Inferior parietal cortex (tissue), 1 donor: ENCODE data around the gene NKAIN2.
A peak's percentile ranks its signal among the peaks of the same experiment; 100 is the strongest.

ENCODE experiments used
- DNase-seq: peaks from one replicate; pipeline ENCODE4 v3.0.0-alpha.2; 2016; ENCODE audit errors: extremely low spot score

NKAIN2 gene

GRCh38 chr6:124757560-124757959 lies 953.9 kb downstream of the NKAIN2 start:
- no peak for DNase-seq

DNA sequence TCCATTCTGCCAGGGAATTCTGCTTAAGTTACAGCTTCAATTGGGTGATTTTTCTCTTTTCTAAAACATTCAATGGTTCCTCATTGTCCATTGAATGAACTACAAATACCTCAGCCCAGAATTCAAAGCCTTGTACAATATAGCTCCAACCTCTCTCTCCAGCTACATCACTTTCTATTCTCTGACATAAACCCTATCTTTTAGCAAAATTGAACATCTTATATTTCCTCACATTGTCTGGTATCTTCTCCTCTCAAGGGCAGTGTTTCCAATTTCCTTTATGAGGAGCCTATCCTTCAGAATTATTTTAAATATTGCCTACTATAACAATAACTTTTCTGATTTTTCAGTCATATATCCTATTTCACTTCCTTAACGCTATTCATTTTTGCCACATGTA lies 955.0 kb downstream of the NKAIN2 start:
- DNase-seq: no peak

GRCh38 chr6:124765280-124765679 lies 961.6 kb downstream of the NKAIN2 start:
- no peak for DNase-seq

DNA sequence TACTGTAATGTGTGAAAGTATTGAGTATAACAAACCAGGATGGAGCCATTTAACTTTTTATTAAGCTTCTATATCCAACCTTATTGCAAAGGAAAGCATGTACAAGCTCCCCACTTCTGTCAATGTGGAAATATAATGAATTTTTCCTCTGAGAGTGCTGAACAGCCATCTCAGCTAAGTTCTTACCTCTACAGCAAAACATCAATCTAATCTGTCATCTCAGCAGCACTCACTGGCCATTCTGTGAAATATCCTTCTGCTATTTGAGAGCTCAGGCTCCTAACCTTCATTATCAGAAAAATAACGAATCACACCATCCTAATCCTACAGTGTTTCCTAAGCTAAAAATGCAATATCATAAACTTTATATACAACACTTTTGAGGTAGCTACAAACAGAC lies 964.6 kb downstream of the NKAIN2 start:
- DNase-seq: no peak

DNA sequence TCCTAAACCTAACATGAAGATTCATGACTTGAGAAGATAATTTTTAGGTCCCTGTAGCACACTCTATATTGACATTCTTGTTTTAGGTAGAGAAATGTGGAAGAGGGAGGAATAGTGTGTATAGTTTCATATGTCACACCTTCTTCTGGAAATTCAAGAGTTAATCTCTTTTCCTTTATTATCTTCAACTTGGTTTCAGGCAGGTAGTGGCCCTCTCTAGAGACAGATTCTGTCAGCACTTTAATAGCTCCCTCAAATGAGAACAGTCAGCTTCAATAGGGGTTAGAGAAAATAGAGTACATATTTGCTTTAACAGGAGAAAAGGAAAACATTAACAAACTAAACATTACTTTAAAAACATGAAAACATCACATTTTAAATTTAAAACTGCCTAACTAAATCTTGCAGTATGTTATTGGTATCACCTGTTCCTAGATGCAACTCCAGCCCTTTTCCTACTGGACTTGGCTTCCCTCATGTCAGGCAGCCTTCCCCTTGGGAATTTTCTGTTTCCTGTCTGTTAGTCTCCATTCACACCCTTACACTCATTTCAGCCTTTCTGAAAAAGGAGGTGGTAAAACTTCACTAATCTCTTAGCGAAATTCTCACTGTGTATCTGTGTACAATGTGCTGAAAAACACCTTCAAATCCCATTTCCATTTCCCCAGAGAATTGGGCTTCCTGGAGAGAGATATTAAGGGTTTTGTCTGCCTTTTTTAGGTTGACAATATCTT lies 966.3 kb downstream of the NKAIN2 start:
- DNase-seq: no peak

DNA sequence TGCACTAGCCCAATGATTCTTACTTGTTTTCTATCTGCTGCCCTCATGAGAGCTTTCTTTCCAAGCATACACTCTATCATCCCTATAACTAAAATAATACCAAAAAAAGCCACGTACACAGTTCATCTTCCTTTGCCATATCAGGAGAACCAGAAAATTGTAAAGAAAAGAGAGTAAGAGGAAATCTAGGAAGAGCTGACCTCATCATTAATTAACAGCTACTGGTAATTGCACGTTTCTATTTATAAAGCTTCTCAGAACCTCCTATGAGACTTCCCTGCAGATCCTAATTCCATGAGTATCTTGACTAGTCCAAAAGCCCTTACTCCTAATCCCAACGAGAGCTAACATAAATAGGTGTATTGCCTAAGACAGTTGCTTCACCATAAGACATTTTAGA lies 967.1 kb downstream of the NKAIN2 start:
- no peak for DNase-seq

DNA sequence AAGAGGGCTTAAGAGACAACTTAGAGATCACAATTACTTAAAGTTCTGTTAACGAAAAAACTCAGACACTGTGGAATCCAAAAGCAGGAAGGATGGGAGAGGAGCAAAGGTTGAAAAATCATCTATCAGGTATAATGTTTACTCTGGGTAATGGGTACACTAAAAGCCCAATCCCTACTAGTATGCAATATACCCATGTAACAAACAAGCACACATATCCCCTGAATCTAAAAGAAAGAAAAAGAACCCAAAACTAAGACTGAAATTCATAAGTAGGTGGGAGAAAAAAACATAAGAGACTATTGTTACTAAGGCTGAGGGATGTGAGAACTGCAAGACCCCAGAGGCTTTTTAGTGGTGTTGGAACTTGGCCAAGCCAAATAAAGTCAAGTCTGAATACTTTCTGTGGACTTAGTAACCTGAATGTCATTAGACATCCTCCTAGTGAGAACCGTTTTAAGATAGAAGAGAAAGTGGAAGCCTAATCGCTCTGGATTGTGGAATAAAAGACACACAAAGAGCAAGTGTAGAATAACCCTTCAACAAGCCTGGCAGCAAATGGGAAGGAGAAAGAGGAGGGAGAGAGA lies 969.2 kb downstream of the NKAIN2 start:
- DNase-seq: no peak

DNA sequence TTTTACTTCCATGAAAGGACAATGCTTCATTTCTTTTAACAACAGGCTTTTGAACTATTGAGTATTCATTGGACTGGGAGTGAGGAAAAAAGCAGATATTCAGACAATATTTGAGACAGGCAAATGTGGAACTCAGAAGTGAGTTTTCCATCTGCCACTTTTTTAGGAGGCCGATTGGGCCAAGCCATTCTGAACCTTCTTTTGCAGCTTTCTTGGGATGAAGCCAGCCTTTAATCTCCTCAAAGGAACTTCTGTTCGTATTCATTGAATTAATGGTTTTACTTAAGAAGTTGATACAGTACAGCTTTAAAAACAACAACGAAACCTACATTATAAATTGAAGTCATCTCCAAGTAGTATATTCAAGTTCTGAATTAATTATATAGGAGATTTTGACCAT lies 971.5 kb downstream of the NKAIN2 start:
- no peak for DNase-seq

- DNase-seq: no peak
Measured at GRCh38 chr6:124777863-124778262, 974.2 kb downstream of the NKAIN2 start.

DNA sequence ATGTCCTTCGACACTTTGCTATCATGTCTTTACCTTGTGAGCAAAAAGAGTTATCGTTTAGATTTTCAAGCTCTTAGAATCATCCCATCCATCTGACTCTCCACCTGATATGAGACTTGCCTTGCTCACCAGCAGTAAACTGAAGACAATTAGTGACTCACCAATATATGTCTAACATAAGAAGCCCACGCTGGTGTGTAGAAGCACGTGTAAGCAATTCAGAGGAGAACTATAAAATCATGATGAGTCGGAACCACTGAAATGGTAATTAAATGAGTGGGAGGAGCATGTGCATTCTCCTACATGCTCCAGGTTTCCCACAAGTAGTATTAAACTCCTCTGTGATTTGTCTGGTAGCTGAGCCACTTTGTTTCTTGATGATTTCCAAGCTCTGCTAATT lies 977.0 kb downstream of the NKAIN2 start:
- no peak for DNase-seq

DNA sequence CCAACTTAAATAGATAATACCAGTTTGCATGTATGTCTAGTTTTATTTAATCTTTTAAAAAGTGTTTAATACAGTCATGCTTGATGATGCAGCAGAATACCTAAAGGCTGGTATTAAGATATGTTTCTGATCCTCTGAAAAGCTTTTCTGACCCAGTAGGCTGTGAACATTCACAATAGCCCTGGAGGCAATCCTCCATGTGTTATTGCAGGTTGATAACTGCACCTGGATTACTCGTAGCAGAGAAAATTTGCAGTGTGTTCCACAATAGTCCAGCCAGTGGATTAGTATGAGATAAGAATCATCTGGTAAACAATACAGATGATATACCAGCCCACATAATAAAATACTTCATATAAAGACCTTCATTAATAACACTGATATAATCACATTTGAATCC lies 979.7 kb downstream of the NKAIN2 start:
- DNase-seq: no peak

GRCh38 chr6:124791156-124791555 lies 987.5 kb downstream of the NKAIN2 start:
- DNase-seq: no peak

GRCh38 chr6:124792386-124792785 lies 988.7 kb downstream of the NKAIN2 start:
- DNase-seq: no peak

- no peak for DNase-seq
Measured at GRCh38 chr6:124793398-124793797, 989.7 kb downstream of the NKAIN2 start.

DNA sequence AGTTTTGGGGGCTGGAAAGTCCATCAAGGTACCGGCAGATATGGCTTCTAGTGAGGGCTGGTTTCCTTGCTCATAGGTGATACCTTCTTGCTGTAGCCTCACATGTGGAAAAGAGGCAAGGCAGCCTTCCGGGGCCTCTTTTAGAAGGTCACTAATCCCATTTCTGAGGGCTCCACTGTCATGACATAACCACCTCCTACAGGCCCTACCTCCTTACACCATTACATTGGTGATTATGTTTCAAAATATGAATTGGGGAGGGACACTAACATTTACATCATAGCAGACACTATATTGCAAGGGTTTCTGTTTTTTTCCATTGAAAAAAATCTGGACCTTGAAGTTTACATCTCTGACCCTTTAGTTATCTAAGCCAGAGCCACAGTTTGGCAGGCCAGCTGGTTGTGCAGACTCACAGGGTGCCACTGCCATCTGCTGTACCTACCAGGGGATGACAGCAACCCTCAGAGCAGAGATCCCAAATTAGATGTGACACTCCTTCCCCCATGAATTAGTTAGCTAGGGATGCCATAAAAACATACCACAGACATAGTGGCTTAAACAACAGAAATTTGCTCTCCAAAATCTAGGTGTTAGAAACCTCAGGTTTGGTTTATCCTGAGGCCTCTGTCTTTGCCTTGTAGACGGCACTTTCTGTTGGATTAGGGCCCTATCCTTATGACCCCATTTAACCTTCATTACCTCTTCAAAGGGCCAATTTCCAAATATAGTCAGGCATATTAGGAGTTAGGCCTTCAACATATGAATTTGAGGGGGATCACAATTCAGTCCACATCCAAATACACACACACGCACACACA lies 992.2 kb downstream of the NKAIN2 start:
- DNase-seq: peak; percentile 40

- no peak for DNase-seq
Measured at GRCh38 chr6:124796464-124796970, 992.9 kb downstream of the NKAIN2 start.

- no peak for DNase-seq
Measured at GRCh38 chr6:124797224-124797623, 993.6 kb downstream of the NKAIN2 start.

- DNase-seq: no peak
Measured at GRCh38 chr6:124798942-124799496, 995.4 kb downstream of the NKAIN2 start.

DNA sequence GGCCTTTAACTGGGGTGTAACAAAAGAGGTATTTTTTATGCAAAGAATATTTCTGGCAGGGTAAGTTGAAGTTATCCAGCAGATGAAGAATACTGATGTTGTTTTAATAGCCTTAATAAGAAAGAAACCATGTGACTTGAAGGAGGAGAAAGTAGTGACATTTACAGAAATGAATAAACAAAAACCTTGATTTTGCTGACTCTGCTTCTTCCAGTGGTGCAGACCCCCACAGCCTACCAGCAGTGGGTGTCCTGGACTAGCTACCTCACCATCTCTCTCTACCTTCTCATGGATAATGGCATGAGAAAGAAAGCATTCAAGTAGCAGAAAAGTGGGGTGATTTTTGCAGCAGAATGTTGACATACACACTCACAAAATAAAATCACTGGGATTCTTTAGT lies 996.0 kb downstream of the NKAIN2 start:
- no peak for DNase-seq

GRCh38 chr6:124800222-124800621 lies 996.6 kb downstream of the NKAIN2 start:
- no peak for DNase-seq

DNA sequence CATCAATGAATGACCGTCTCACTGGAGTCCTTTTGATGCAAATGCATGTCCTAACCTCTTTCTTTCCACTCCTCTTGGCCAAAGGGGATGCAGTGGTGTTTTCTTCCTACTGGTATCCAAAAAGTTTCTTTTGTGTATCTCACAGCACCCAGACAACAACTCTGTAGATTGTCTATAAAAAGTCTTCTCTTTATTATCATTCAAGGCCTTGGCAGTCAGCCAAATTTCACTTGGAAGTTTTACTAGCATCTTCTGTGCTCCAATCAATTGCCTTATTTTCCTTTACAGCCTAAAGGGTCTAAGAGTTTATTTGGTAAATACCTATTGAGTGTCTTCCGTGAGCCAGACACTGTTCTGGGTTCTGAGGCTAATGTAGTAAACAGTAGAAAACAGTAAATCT lies 1008.4 kb downstream of the NKAIN2 start:
- DNase-seq: no peak

GRCh38 chr6:124819346-124819745 lies 1015.7 kb downstream of the NKAIN2 start:
- no peak for DNase-seq
